Islet of Langerhans (tissue), 1 donor: ENCODE results near the gene MEF2D.
A peak's percentile ranks its signal among the peaks of the same experiment; 100 is the strongest.

Source experiments
- FAIRE-seq: peaks from one replicate; lab custom pipeline; 2011; peaks lifted over from hg19 to GRCh38; lab: Jason Lieb, UNC

Gene MEF2D

DNA sequence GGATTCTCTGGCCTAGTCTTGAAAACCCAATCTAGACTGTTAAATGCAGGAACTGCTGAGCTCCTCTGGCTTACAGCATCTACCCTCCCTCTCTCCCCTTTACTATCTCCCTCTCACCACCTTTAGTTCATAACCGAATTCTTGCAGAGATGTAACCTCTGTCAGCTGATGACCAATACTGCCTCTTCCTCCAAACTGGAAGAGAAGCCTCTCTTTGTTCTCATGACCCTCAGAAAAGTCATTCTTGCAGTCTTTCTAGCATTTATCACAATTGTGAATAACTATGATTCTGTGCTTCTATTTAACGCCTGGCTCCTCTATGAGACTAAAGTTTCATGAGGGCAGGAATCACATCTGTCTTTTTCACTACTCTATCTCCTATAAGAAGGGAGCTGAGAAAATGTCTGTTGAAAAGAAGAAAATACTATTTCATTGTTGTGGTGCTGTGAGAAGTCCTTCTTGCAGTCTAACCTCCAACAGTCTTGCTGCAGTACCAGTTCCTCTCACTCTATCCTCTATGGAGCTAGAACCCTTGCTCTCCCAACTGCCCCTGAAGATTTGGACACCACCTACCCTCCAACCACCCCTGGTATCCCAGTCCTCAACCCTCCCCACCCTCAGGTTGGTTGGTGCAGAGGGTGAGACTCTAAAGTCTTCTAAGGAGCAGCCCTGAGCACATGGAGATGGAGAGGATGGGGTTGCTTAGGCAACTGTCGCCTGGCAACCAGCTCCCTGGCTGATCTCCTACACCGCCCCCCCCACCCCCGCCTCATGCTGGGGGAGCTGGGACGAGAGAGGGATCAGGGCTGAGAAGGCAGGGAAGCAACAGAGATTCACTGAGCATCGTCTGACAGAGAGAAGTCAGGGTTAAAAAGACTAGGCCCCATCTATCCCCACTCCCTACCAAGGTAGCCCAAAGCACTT is 13.9 kb downstream of the MEF2D start:
- no peak for FAIRE-seq

DNA sequence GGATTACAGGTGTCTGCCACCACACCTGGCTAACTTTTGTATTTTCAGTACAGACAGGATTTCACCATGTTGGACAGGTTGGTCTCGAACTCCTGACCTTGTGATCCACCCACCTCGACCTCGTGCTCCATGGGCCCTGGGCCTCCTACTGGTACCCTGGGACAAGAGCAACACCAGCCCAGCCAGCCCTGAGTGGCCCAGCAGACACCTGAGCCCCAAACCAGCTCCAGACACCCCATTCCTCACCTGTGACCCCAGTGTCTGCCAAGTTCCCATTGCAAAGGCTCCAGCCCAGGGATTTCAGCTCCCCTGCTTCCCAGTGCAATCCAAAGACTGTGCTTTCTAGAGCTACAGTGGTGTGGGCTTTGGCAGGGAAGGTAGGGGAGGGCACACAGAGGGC is 14.6 kb downstream of the MEF2D start:
- no peak for FAIRE-seq

DNA sequence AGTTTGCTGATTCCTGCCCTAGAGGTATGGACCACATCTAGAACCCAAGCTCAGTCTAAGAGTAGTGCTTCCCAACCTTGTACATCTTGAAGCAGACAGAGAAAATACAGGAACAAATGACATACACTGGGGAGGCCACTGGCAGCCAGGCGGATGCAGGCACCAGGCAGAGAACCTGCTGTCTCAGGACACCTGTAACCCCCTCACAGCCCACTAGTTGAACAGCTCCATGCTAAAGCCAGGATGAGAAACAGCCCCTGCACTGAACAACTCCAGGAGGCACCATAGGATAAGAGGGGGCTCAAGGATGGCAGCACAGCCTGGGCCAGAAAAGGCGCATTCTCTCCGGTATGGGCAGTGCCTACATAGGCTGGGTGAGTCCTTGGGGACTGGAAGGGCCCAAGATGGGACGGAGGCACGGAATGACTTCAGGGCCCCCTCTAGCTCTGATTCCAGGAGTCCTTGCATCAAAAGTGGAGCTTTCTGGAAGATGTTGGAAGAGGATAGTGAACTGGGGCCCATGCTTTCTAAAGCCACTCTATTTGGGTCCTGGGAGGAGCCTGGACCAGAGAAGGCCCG is 16.0 kb downstream of the MEF2D start:
- FAIRE-seq, result no peak

DNA sequence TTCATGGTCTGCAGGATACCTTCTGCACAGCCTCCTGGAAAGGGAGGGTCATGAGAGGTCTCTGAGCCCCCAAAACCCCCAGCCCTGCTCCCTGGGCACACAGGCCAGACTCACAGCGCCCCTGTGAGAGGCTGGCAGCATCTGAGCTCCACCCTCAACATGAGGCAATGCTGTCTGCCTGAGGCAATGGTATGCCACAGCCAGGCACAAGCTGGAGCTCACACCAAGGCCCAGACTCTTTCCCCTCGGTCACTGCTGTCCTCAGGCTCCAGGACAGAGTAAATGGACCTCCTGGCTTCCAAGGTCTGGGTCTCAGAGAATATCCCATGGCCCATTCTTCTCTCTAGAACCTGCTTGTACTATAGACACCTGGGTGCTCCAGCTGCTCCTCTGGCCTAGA is 17.2 kb downstream of the MEF2D start:
- no peak for FAIRE-seq

DNA sequence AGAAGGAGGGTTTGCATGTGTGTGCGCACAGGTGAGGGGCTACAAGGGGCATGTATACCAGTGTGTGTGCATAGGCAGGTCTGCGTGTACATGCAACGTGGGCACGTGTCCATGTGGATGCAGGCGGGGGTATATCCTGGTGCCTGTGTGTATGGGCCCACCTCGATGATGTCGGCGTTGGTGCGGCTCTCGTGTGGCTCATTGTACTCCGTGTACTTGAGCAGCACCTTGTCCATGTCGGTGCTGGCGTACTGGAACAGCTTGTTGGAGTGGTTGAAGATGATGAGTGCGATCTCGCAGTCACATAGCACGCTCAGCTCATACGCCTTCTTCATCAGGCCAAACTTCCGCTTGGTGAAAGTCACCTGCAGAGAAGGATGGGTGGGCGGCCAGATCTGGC is 18.3 kb downstream of the MEF2D start:
- FAIRE-seq, result no peak

DNA sequence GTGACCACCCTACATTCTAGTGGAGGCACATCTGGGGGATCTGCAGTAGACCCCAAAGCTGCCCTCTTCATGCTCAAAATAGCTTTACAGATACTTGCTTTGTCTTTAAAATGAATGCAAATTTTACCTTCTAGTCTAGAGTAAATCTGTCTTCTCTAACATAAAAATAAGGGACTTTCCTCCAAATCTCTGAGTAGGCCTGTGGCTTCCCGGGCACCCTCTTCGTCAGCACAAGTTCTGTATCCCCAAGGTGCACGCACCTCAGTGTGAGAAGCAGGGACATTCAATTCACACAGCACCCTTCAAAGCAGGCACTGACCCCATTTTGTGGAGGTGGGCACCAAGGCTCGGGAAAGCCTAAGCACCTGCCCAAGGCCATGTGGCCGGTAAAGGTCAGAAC is 19.0 kb downstream of the MEF2D start:
- FAIRE-seq, result no peak

DNA sequence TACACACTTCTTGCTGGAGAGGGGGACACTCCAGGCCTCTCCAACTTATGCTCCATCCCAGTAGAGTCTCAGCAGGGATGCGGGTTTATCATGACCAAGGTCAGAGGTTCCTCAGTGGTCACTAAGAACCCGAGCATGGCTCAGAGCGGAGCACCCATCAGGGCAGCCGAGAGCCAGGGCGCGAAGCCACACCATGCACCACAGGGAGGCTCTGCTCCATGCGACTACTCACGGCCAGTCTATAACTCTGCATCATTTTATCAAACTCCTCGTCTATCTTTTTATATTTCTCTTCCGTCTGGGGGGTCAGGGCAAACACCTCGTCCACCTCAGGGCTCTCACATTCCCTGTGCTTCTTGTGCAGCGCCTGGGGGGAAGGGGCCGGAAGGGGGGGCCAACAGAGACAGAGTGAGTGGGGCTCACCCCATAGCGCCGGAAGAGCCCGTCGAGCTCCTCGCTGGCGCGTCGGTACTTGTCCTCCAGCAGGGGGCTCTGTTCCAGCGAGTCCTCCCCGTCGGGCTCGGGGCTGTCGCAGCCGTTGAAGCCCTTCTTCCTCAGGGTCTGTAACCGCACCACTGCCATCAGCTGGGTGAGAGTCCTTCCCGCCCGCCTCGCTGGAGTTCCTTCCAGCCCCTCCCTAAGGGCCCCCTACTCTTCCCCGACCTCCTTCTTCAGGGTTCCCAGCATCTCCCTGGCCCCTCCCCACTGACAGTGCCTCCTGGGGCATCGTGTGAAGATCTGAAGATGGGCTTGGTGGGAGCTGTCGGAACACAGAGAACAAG is 20.0 kb downstream of the MEF2D start:
- FAIRE-seq, result no peak

DNA sequence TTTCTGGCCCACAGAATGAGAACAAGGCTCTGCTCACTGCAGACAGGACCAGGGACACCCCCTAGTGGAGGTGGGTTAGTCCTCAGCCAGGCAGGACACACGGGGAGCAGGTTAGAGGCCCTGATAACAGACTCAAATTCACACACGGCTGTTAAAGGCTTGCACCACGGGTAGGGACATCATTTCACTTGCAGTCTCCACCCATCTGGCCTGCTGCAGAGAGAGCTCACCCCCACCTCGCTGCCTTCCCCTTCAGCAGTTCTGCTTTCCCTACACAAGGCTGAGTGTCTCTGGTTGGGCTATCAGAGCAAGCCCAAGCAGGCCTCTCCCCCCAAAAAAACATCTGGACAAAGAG is 20.6 kb downstream of the MEF2D start:
- FAIRE-seq, result no peak

DNA sequence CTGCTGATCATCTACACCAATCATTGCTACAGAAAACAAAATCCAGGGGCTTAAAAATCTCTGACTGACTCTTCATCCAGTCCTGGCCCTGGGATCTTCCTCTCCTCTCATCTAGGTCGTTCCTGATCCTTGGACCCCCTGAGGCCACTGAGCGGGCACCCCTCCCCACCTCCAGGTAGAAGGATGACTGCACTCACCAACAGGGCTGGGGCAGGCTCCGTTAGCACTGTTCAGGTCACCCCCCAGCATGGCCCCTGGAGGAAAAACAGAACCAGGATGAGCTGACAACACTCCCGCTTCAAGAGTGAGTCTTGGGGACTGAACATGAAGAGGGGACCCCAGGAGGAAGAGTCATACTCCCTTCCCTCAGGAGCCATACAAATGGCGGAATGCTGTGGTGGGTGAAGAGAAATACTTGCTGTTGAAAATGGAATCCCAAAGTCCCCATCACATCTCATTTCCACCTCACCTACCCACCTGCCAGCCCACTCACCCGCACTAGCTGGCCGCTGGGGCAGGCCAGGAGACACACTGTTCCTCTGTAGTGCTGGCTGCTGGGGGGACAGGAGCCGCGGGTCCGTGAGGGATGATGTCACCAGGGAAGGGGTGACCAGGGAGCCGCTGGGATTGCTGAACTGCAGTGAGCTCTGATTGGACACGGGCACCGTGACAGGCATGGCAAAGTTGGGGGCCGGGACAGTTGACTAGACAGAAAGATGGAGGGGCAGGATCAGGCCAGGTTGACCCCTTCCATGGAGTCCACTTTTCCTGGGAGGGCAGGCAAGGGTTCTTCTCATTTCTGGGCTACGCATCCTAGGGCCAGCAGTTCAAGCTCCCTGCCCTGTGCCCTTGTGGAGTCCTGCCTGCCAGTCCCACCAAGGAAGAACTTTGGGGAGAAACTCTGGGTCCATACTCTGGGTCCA is 21.2 kb downstream of the MEF2D start:
- no peak for FAIRE-seq

DNA sequence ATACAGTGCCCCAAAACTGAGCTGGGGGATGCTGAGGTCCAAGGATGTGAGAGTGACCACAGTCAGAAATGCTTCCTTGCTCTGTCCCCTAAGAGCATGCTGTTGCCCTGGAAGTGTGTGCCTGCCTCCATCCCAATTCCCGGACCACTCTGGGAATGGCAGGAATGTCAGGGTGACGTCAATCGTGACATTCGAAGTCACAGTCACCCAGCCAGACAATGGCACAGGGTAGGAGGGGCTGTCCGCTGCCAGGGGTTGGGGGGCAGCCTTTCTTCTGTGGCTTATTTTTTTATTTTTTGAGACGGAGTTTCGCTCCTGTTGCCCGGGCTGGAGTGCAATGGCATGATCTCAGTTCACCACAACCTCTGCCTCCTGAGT is 22.3 kb downstream of the MEF2D start:
- no peak for FAIRE-seq

DNA sequence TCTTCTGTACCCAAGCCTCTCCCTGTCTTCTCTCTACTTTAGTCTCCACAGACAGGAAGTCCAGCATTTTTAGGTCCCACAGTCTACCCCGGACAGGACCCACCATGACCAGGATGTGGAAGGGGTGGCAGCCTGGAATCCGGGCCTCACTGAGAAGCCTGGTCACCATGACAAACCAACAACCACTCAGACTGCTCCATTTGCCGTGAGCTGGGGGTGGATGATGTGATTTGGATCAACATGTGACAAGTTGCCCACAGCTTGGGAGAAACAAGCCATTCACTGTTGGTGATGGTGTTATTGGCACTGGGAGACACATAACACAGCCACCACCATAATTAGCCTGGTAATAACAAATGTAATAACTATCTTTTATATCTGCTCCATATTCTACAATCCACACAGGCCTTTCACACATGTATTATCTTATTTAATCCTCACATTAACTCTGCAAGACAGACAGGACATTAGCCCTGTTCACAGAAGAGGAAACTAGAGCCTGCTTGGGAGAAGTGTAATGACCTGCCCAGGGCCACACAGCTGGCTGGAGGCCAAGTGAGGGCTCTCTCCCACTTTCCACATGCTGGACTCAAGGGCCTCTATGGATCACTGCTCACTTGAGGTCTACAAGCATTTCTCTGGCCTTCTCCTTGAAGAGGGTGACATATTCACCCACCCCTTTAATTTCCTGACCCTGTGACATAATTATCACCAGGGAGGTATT is 22.9 kb downstream of the MEF2D start:
- FAIRE-seq, result no peak

DNA sequence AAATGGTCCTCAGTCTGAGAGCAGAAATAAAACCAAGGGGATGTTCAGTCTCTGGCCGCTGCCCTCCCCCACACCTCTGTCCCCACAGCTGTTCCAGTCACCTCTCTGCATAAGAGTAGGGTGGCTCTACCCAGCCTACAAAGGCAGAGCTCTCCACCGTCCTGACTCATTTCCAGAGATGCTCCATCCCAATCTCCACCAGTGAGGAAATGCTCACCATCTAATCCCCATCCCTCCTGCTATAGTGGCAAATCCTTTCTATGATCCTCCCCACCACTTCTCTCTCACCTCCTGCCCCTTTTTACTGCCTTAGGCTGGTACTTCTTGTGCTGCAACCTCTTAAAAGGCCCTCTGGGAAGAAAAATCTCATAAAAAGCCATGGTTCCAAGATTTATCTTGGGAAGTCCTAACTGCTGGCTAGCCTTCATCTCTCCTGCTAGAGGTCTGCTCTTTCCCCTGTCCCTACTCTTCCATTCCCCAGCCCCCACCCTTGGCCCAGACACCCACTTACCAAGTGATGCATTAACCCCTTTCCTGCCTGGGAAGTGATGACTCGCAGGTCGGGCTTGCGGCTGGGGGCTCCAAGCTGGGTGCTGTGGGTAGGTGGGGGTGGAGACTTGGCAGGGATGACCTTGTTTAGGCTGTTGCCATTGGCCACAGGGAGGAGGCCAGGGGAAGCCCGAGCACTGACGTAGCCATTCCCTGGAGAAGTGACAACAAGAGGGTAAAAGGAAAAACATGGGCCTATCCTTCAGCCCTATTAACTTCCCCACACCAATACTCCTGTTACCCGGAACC is 23.9 kb downstream of the MEF2D start:
- no peak for FAIRE-seq

DNA sequence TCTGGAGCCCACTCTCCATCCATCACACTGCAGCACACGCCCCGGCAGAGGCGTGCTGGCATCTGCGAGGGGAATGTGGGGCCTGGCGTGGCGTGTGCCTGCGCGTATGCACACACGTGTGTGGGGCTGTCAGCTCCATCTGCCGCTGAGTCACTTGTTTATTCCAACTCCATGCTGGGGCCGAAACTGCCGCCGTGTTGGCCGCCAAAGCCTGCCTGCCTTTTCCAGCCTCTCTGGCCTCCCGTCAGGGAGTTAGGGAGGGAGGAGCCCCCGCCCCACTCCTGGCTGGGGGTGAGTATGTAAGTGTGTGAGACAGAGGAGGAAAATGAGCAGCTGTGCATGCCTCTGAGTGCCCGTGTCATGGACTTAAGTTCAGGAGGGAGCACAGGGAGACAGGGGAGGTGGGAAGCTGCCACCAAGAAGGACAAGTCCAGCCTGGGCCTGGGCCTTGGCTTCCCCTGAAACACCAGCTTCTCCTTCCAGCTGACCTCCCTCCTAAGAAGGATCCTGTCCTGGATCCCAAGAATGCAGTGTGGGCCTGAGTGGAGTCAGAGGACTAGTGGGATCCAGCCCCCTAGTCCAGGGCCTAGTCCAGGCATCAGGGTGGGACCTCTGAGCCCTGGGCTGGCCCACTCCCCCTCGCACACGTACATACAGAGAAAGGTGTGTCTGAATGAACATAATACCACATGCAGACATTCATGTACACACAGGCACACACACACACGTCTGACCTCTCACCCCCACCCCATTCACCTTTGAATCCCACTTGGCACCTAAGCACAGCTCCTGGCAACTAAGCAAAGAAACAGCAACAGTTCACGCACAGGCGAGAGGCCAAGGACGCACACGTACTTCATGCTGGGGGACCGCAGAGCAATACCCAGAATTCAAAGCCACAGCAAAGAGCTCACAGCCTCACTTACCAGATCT is 24.7 kb downstream of the MEF2D start:
- FAIRE-seq, result no peak

DNA sequence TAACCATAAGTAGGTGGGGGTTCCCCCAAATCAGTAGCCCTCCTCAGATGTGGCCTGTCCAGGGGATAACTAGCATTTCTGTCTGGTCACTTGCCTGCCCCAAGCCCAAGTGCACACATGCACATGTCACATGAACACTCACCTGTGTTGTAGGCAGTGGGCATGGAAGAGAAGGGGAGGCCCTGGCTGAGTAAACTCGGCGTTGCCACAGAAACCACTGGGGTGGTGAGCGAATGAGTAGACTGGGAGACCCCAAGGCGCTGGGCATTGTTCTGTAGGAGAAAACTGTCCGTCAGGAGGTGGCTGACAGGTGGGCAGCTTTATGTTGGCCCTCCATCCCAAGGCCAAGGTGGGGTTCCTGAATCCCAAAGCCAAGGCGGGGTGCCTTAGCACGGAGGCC is 25.6 kb downstream of the MEF2D start:
- FAIRE-seq, result no peak

DNA sequence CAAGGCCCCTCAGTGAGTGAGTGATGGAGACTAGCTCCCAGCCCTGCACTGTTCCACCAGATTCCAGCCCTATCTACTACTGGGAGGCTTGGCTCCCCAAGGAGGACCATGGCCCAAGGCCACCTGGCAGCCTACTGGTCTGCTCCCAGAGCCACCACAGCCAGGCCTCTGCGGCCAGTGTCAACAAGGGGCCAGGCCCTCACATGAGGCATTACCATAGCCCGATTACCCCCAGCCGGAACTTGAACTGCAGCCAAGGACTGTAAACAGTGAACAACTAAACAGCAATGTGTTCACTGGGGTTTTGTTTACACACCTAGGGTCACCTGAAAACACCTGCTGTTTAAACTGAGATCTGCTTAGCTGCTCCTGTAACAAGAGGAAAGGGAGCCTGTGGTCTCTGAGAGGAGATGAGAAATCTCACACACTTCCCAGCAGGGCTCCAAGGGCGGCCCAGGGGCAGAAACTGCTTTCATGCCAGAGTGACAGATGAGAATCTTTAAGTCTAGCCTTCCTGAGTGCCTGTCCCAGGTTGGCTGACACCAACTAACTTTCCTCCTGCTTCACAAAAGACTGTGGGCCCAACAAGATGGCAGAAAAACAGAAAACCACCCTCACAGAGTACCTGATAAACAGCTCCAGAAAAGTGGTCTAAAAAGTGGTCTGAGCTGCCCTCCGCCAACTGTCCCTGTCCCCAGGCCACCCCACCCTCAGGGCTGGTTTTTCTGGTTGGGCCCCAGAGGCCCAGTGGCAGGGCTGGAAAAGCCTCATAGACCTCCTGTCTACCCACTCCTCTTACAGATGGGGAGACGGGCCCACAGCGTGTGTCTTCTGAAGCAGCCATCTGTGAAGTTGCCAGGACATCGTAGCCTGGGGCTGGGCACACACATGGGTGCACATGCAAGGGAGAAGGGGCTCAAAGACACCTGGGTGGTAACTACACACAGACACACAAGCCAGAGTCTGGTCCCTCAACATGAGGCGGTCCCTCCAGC is 28.8 kb downstream of the MEF2D start:
- FAIRE-seq, result peak; percentile 93

DNA sequence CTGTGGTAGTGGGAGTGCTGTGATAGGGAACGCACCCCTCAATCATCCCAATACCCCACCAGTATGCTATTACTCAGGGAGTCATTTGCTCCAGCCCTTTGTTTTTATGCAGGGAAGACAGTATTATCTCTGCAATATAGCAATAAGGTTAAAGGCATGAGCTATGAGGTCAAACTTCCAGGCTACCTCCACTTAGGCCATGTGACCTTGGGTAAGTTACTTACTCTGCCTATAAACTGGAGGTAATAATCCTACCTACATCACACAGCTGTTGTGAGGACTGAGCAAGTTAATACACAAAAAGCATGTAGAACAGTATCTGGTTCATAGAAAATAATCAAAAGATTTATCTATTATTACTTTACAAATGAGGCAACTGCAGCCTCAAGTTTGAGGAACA is 30.1 kb downstream of the MEF2D start:
- no peak for FAIRE-seq

DNA sequence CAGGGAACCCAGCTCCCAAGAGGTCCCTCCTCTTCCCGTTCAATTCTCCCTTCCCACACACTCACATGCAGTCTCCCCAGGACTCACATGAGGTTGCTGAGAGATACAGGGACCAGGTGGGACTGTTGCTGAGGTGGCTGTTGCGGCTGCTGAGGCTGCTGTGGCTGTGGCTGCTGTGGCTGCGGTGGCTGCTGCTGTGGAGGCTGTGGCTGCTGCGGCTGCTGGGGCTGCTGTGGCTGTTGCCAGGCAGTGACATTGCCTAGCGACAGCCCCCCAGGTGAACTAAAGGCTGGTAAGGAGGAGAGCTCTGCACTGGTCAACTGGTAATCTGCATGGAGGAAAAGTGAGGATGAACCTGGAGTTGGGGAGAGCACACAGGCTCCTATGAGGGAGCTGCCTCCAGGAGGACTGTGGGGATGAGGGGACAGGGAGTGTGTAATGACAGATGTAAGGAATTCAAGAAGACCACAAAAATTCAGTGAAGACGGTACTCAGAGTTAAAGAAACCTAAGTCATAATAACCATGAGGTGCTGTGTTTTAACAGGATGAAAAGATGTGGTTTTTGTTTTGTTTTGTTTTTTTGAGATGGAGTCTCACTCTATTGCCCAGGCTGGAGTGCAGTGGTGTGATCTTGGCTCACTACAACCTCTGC is 31.8 kb downstream of the MEF2D start:
- FAIRE-seq, result no peak

DNA sequence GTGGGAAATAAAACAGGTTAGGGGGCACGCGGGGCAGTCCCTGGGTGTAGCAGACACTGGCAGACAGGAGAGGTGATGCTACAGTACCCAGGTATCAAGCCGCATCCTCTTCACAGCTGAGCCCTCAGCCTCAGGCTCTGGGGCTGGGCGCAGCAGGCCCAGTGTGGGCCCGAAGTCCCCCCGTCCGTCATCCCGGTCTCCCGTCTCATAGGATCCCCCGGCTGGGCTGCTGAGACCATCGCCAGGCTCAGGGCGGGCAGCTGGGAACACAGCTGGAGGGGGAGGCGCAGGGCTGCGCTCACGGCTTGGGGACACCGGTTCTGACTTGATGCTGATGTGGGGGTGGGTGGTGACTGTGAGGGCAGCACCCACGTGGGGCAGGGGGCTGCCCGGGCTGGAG is 32.7 kb downstream of the MEF2D start:
- FAIRE-seq, result no peak
